Neural cell (in vitro differentiated cells): ENCODE data around the gene BICD1. TPM values are rescaled to one million over a fixed set of nuclear protein-coding genes. Genes with fewer than 3 reads are reported as not detected.

ENCODE experiments used
- H2AFZ ChIP-seq: fragments of 200-600, 300-800 bp; sonication (generic), shearing (Covaris generic); 2 replicates; pipeline ENCODE4 v1.6.0; 2014; ENCODE audit warnings: low read depth, mild to moderate bottlenecking, antibody characterized with exemption, low read length, moderate library complexity
- H3F3A ChIP-seq: fragments of 200-600 bp; shearing (Covaris generic); 2 replicates; pipeline ENCODE4 v1.6.1; 2016; ENCODE audit warnings: mild to moderate bottlenecking, moderate library complexity, mixed read lengths, antibody characterized with exemption, low read length; ENCODE audit not compliant: insufficient read depth, poor library complexity, severe bottlenecking
- H3K27ac ChIP-seq: fragments of 200-600, 300-800 bp; sonication (generic), shearing (Covaris generic); 2 replicates; pipeline ENCODE4 v1.5.1; 2014; ENCODE audit warnings: mild to moderate bottlenecking, low read length, moderate library complexity
- H3K27me3 ChIP-seq: fragments of 300-800, 200-600 bp; sonication (generic), shearing (Covaris generic); 2 replicates; pipeline ENCODE4 v1.6.0; 2014; ENCODE audit warnings: mild to moderate bottlenecking, low read depth, low read length, moderate library complexity; ENCODE audit not compliant: insufficient read depth
- H3K36me3 ChIP-seq: fragments of 300-800, 200-600 bp; sonication (generic), shearing (Covaris generic); 2 replicates; pipeline ENCODE4 v1.5.1; 2014; ENCODE audit warnings: mild to moderate bottlenecking, antibody characterized with exemption, low read length, moderate library complexity; ENCODE audit not compliant: insufficient read depth
- H3K4me2 ChIP-seq: fragments of 300-800, 200-600 bp; sonication (generic), shearing (Covaris generic); 2 replicates; pipeline ENCODE4 v1.6.0; 2014; ENCODE audit warnings: mild to moderate bottlenecking, low read length
- H3K4me3 ChIP-seq: fragments of 300-800, 200-600 bp; sonication (generic), shearing (Covaris generic); 2 replicates; pipeline ENCODE4 v1.5.1; 2014; ENCODE audit warnings: mild to moderate bottlenecking, low read length, moderate library complexity
- H3K79me2 ChIP-seq: fragments of 200-600 bp; shearing (Covaris generic); replicated peaks from 2 replicates; pipeline ENCODE4 v1.6.0; 2014; ENCODE audit warnings: mild to moderate bottlenecking, low read length, moderate library complexity; ENCODE audit not compliant: insufficient read depth
- H3K9ac ChIP-seq: fragments of 300-800, 200-600 bp; sonication (generic), shearing (Covaris generic); 2 replicates; pipeline ENCODE4 v1.6.1; 2016; ENCODE audit warnings: mild to moderate bottlenecking, low read length, mixed read lengths
- H3K9me2 ChIP-seq: fragments of 200-600 bp; shearing (Covaris generic); 2 replicates; pipeline ENCODE4 v1.6.1; 2016; ENCODE audit warnings: mild to moderate bottlenecking, low read length, mixed read lengths; ENCODE audit not compliant: insufficient read depth
- H3K9me3 ChIP-seq: fragments of 200-600, 300-800 bp; sonication (generic), shearing (Covaris generic); 2 replicates; pipeline ENCODE4 v1.6.1; 2016; ENCODE audit warnings: mild to moderate bottlenecking, mixed run types, low read length, moderate library complexity, mixed read lengths
- H4K20me1 ChIP-seq: fragments of 200-600 bp; shearing (Covaris generic); 2 replicates; pipeline ENCODE4 v1.6.1; 2016; ENCODE audit warnings: mild to moderate bottlenecking, mixed run types; ENCODE audit not compliant: insufficient read depth
- CTCF ChIP-seq: fragments of 450-650 bp; IDR thresholded peaks from 2 replicates; pipeline ENCODE4 v1.5.1; 2014; ENCODE audit warnings: antibody characterized with exemption, mild to moderate bottlenecking, moderate library complexity; ENCODE audit not compliant: poor library complexity, severe bottlenecking
- EP300 ChIP-seq: fragments of 450-650 bp; conservative IDR thresholded peaks from 2 replicates; pipeline ENCODE4 v1.6.1; 2014; ENCODE audit warnings: antibody characterized with exemption, mild to moderate bottlenecking, moderate library complexity; ENCODE audit not compliant: poor library complexity, severe bottlenecking
- EZH2 ChIP-seq: fragments of 200-600, 300-800 bp; shearing (Covaris generic), sonication (generic); IDR thresholded peaks from 2 replicates; pipeline ENCODE4 v1.6.1; 2014; ENCODE audit warnings: antibody characterized with exemption, low read length, borderline replicate concordance, mild to moderate bottlenecking; ENCODE audit not compliant: insufficient read depth, poor library complexity, severe bottlenecking
- MXI1 ChIP-seq: fragments of 450-650 bp; conservative IDR thresholded peaks from 2 replicates; pipeline ENCODE4 v1.6.1; 2014; ENCODE audit warnings: antibody characterized with exemption, mild to moderate bottlenecking; ENCODE audit not compliant: poor library complexity, severe bottlenecking
- POLR2AphosphoS5 ChIP-seq: IDR thresholded peaks from 2 replicates; pipeline ENCODE4 v1.6.1; 2012
- RAD21 ChIP-seq: fragments of 450-650 bp; conservative IDR thresholded peaks from 2 replicates; pipeline ENCODE4 v1.6.1; 2014; ENCODE audit warnings: antibody characterized with exemption, mild to moderate bottlenecking, moderate library complexity
- REST ChIP-seq: IDR thresholded peaks from 2 replicates; pipeline ENCODE4 v1.6.1; 2012; ENCODE audit warnings: borderline replicate concordance
- SMC3 ChIP-seq: fragments of 450-650 bp; conservative IDR thresholded peaks from 2 replicates; pipeline ENCODE4 v1.6.1; 2014; ENCODE audit warnings: antibody characterized with exemption, mild to moderate bottlenecking, moderate library complexity; ENCODE audit not compliant: poor library complexity
- TAF1 ChIP-seq: IDR thresholded peaks from 2 replicates; pipeline ENCODE4 v1.6.1; 2012; ENCODE audit warnings: low read depth
- polyA plus RNA-seq: library from polyadenylated mRNA; depleted of rRNA; stranded (reverse); fragments of >200 nt; gene quantifications from 2 replicates; pipeline ENCODE4 v1.2.3, GENCODE V29; 2014

BICD1 gene
- polyA plus RNA-seq, 1 donor from 2014 or later = 41.1 TPM

GRCh38 chr12:32163596-32163995, 56.9 kb downstream of the BICD1 start:
- no peak overlapping the region for H2AFZ ChIP-seq
- H3K9ac ChIP-seq = no peak overlapping the region
- no peak overlapping the region for H3K4me3 ChIP-seq
- no peaks in the 10 kb centered on the region for H4K20me1 ChIP-seq
- peaks cover 16% of the 10 kb centered on the region for H3K79me2 ChIP-seq
- no peak overlapping the region for H3K4me2 ChIP-seq
- TF ChIP-seq MXI1 = no peak
- no peak for TF ChIP-seq EZH2
- no peak for TF ChIP-seq SMC3
- no peak for TF ChIP-seq RAD21
- no peaks in the 10 kb centered on the region for H3K36me3 ChIP-seq
- no peaks in the 10 kb centered on the region for H3K27me3 ChIP-seq
- no peaks in the 10 kb centered on the region for H3F3A ChIP-seq
- H3K9me3 ChIP-seq = no peaks in the 10 kb centered on the region
- no peak overlapping the region for H3K27ac ChIP-seq
- H3K9me2 ChIP-seq = no peaks in the 10 kb centered on the region

- Histone ChIP-seq H3K9me3 (no peaks in the 10 kb centered on the region), H3F3A (no peaks in the 10 kb centered on the region), H3K36me3 (no peaks in the 10 kb centered on the region), H3K9ac (no peak overlapping the region), H4K20me1 (no peaks in the 10 kb centered on the region), H3K4me3 (no peak overlapping the region), H3K27ac (no peak overlapping the region), H3K27me3 (no peaks in the 10 kb centered on the region), H3K79me2 (peaks cover 16% of the 10 kb centered on the region), H2AFZ (no peak overlapping the region), H3K4me2 (no peak overlapping the region), H3K9me2 (no peaks in the 10 kb centered on the region)
- TF ChIP-seq RAD21 (no peak), EP300 (no peak), EZH2 (no peak)
These were observed 59.9 kb downstream of the BICD1 start for GRCh38 chr12:32166510-32166909.

GRCh38 chr12:32170437-32170998, 63.9 kb downstream of the BICD1 start:
- no peaks in the 10 kb centered on the region for H3F3A ChIP-seq
- H3K9me2 ChIP-seq = no peaks in the 10 kb centered on the region
- H3K27me3 ChIP-seq = no peaks in the 10 kb centered on the region
- no peaks in the 10 kb centered on the region for H4K20me1 ChIP-seq
- no peak overlapping the region for H2AFZ ChIP-seq
- no peaks in the 10 kb centered on the region for H3K9me3 ChIP-seq
- H3K36me3 ChIP-seq = no peaks in the 10 kb centered on the region
- H3K79me2 ChIP-seq = peaks cover 9% of the 10 kb centered on the region
- no peak overlapping the region for H3K4me3 ChIP-seq
- TF ChIP-seq SMC3 = no peak
- TF ChIP-seq REST = no peak
- no peak for TF ChIP-seq TAF1
- TF ChIP-seq MXI1 = no peak
- no peak for TF ChIP-seq EP300
- TF ChIP-seq EZH2 = no peak
- TF ChIP-seq CTCF = no peak
- no peak for TF ChIP-seq POLR2AphosphoS5
- TF ChIP-seq RAD21 = no peak
- no peak overlapping the region for H3K4me2 ChIP-seq
- no peak overlapping the region for H3K27ac ChIP-seq
- H3K9ac ChIP-seq = no peak overlapping the region
